PC-9 (cell line): ENCODE data around the gene GNAQ.

Experiments
- EZH2 ChIP-seq: fragments of 200-600 bp; sonication (generic); IDR thresholded peaks from 2 replicates; pipeline ENCODE4 v1.8.0; 2017; ENCODE audit warnings: antibody characterized with exemption, low read depth
- TF ChIP-seq, protein P1 (sequence below): fragments of 200-600 bp; sonication (generic); conservative IDR thresholded peaks from 2 replicates; pipeline ENCODE4 v1.6.1; 2017; ENCODE audit warnings: mixed run types, antibody characterized with exemption, mild to moderate bottlenecking, moderate library complexity

DNA sequence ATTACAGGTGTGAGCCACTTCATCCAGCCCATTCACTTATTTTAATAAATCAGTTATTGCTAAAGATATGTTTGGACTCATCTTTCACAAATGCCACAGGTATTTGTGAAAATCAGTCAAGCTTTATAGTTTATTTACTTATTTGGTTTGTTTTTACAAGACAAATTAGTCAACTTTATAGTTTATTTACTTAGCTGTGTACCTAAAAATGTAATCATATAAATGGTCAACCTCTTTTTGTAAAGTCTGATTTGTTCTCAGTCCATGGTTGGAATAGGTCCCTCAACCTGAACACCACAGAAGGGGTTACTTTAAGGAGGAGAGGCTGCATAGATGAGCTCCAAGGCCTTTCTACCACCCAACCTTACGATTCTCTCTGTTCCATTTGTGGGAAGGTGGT is 80.2 kb downstream of the GNAQ start:
- TF ChIP-seq, protein P1, sequence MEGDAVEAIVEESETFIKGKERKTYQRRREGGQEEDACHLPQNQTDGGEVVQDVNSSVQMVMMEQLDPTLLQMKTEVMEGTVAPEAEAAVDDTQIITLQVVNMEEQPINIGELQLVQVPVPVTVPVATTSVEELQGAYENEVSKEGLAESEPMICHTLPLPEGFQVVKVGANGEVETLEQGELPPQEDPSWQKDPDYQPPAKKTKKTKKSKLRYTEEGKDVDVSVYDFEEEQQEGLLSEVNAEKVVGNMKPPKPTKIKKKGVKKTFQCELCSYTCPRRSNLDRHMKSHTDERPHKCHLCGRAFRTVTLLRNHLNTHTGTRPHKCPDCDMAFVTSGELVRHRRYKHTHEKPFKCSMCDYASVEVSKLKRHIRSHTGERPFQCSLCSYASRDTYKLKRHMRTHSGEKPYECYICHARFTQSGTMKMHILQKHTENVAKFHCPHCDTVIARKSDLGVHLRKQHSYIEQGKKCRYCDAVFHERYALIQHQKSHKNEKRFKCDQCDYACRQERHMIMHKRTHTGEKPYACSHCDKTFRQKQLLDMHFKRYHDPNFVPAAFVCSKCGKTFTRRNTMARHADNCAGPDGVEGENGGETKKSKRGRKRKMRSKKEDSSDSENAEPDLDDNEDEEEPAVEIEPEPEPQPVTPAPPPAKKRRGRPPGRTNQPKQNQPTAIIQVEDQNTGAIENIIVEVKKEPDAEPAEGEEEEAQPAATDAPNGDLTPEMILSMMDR, result no peak
- TF ChIP-seq EZH2, result no peak
